Fibroblast of skin of right quadriceps (primary cell): ENCODE data around the gene LDHD.
"Not testable (repeated sequence)": the region's sequence is repeated elsewhere in the genome, so short reads cannot be mapped to it uniquely, and the experiment has no call there.

Experiments
- DNase-seq: peaks from one replicate; pipeline ENCODE4 v3.0.0-alpha.2; 2013

The LDHD gene

DNA sequence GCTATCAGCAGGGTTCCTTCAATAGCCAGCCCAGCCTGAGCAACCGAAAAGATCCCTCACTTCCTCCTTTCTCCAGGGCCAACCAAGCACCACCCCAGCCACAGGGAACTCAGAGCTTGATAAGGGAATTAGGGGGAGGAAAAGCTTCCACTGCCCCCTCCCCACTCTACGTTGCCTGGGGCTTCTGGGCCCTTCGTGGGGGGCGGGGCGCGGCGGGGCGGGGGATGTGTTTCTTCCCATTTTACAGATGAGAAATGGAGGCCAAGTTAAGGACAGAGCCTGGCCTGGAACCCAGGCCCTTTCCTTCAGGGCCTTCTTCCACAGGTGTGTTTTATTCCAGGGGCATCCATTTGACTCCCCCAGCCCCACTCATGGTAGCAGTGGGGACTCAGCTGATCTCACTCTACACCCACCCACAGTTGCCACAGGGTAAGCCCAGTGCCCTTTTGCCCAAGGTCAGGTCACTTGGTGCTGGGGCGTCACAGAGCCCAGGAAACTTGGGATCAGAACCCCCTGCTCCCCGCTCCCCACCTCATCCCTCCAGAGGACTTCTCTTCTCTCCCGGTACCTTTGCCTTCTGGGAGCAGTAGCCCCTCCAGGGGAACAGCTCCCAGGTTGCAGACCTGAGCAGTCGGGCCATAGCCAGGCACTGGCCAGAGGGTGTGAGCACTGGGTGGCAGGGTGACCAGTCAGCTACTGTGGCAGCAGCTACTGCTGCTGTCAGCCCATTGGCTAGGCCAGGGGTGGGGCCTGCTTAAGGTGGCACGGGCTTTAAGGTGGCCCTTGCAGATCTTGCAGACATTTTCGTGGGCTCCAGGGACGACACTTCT lies at the start of gene LDHD:
LDHD (minus strand) TSS at position 700 of the 830 bp plus-strand sequence; CDS start at position 640, 60 bp downstream.
- no peak for DNase-seq

DNA sequence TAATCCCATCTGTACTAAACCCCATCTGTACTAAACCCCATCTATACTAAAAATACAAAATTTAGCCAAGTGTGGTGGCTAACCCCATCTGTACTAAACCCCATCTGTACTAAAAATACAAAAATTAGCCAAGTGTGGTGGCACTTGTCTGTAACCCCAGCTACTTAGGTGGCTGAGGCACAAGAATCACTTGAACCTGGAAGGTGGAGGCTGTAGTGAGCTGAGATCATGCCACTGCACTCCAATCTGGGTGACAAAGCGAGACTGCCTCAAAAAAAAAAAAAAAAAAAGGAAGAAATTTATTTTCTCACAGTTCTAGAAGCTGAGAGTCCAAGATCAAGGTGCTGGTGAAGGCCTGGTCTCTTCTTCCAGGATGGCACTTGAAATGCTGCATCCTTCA lies 43.8 kb upstream of the LDHD start:
- DNase-seq = no peak

DNA sequence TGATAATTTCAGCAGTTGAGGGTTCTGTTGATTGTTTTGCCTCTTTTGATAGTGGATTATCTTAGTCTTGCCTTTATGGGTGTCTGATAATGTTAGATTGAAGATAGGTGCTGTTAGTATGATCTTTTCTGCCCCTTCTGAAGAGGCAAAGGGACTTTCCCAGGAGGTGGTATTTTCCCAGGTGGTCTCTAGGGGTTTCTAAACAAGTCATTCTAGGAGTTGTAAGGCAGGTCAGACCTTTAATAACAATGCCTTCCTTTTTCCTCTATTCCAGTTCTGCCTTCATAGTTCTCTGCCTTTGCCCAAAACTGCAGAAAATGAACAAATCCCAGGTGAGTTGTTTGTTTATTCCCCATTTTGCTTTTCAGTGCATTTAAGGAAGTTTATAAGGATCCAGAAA lies 36.1 kb upstream of the LDHD start:
- no peak for DNase-seq

DNA sequence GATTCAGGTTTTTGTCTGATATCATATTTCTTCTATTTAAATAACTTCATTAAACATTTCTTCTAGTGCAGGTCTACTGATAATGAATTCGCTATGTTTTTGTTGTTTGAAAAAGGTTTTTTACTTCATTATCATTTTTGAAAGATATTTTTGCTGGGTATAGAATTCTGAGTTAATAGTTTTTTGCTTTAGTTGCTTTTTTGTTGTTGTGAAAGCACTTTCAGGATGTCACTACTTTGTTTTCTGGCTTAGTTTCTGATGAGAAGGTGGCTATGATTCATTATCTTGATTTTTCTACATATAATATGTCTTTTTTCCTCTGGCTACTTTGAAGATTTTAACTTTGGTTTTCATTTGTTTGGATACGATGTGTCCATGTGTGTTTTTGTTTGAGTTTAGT lies 35.2 kb upstream of the LDHD start:
- DNase-seq = no peak

DNA sequence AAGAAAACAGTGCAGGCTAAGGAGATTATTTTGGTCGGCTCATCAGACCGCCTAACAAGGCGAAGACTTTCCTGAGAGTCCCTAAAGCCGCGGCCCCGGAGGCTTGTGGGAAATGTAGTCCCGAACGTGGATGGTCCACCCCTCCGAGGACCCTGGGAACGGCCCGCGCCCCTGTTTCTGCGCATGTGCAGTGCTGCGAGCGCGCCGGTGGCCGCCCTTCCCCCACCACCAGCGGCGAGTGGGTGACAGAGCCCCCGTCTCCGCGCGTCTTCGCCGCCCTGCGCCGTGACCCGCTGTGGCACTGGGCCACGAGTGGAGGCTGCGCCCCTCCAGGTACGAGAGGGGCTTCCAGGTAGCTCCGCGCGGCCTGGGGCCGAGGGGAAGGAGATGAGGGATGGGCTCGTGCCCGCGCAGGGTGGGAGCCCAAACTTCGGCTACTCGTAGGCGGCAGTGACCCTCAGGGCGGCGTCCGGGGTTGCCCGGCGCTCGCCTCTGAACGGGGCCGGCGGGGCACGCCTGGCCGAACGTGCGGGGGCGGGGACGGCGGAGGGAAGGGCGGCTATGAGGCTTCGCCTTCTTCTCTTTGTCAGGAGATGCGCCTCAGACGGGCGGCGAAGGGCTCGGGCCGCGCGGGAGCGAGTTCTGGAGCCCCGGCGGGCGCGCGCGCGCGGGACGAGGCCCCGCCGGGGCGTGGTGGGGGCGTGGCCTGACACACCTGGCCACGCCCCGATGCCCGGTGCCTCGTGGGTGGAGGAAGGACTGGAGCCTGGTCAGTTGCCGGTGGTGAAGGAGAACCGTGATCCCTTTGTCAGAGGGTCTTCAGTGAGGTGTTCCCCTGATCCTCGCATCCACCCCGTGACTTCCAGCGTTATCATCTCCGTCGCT lies 32.0 kb upstream of the LDHD start, which contains the start of gene ZFP1:
ZFP1 (plus strand) TSS at position 214 of the 885 bp plus-strand sequence. CDS start 4,428 bp downstream, outside the sequence.
- peak; percentile 92 for DNase-seq

DNA sequence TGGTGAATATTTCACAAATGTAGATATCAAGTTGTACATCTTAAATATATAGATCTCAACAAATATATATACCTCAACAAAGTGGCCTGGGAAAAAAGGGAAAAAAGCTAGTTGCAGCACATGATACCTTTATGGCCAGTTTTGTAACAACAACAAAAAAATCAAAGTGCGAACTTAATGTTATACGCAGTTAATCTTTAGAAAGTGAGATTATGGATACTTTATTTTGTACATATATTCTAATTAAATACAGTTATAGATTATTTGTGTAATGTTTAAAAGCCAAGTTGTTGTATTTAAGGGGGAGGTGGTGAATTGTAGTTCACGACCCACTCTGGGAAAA lies 31.4 kb upstream of the LDHD start:
- no peak for DNase-seq

DNA sequence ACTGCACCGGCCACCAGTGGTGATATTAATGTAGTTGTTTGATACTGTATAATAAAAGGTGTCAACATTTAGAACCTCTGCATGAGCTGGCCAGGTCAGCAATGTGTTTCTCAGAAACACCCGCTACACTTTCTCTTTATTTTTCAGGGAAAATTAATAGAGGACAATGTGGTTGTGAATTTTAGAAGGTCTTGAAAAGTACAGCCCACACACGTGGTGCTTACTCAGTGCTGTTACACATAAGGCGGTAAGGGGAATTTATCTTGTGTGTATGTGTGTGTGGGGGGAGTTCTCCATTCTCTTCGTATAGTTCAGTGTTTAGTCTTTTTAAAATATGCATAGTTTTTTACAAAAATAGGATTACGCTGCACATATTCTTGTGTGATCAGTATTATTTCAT lies 27.4 kb upstream of the LDHD start:
- DNase-seq = no peak

DNA sequence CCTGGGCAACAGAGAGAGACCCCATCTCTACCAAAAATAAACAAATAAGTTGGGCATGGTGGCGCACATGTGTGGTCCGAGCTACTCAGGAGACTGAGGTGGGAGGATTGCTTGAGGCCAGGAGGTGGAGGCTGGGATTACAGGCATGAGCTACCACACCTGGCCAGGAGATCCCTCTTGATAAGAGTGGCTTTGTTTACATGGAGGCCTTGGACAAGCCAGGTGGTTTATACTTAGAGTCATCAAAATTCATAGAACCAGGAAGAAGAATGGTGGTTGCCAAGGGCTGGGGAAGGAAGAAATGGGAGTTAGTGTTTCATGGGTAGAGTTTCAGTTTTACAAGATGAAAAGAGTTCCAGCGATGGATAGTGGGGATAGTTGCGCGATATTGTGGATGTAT lies 22.9 kb upstream of the LDHD start:
- DNase-seq = no peak

DNA sequence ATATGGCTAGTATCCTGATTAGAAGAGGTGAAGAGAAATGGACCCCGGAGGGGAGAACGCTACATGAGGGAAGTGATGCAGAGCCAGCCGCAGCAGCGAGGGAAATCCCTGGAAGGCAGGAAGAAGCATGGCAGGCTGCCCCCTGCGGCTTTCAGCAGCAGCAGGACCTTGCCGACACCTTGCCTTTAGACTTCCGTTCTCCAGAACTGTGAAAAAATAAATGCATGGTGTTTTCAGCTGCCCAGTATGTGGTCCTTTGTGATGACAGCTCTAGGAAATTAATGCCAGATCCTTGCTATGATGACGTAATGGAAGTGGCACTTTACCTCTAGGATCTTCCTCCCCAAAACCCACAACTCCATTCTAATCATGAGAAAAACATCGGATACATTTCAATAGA lies 22.1 kb upstream of the LDHD start:
- DNase-seq = peak; percentile 80

DNA sequence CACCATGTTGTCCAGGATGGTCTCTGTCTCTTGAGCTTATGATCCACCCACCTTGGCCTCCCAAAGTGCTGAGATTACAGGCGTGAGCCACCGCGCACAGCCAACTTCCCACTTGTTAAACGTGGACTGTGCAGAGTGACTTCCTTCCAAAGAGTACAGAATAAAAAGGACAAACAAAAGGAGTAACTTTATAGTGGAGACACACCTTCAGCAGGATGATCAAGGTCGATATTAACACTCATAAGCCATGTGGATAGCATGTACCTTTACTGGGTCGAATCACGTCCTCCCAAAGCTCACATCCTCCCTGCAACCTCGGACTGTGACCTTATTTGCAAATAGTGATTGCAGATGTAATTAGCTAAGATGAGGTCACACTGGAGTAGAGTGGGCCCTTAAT lies 21.7 kb upstream of the LDHD start:
- no peak for DNase-seq

DNA sequence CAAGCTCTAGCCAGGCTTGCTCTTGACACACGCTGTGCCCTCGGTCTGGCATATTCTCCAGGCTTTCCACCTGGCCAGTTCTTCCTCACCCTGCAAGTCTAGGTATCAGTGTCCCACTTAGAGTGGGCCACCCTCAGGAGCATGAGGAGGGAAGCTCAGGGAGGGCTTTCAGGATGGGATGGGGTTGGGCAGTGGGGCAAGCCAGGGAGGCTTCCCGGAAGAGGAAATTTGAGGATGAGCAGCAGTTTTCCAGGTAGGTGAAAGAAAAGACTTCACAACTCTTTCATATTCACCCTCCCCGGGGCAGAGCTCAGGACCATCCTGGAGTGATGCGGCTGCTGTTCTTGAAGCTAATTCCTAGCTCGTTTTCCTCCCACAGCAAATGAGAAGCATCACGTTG lies 14.5 kb upstream of the LDHD start:
- DNase-seq = no peak

DNA sequence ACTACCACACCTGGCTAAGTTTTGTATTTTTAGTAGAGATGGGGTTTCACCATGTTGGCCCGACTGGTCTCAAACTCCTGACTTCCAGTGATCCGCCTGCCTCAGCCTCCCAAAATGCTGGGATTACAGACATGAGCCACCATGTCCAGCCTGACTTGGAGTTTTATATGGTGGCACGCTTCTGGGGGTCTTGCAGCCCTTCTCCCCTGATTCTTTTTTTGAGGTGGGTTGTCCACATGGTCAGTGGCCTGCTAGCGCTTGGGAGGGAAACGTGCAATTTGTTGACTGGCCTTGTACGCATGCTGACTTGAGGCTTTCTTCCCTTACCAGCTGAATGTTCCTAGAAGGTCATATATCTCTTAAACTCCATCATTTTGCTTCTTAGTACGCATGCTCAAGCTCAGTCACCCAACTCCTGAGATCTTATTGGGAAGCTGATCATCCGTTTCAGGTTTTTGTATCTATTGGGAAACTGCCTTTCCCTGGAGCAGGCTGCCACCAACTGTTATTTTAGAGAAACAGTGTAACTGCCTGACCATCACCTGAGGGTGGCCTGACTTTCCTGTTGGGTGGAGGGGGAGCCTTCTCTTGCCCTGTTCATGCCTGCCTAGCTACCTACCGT lies 13.7 kb upstream of the LDHD start:
- DNase-seq = no peak

DNA sequence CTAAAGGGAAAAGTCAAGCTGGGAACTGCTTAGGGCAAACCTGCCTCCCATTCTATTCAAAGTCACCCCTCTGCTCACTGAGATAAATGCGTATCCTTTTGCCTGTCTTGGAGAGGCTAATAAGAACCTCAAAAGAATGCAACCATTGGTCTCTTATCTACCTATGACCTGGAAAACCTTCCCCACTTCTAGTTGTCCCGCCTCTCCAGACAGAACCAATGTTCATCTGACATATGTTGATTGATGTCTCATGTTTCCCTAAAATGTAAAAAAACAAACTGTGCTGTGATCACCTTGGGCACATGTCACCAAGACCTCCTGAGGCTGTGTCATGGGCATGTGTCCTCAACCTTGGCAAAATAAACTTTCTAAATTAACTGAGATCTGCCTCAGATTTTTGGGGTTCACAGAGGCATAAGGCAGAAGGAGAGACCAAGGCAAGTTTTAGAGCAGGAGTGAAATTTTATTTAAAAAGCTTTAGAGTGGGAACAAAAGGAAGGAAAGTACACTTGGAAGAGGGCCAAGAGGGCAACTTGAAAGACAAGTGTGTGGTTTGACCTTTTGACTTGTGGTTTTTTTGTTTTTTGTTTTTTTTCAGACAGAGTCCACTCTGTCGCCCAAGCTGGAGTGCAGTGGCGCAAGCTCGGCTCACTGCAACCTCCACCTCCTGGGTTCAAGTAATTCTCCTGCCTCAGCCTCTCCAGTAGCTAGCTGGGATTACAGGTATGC lies 13.0 kb upstream of the LDHD start:
- DNase-seq = not testable (repeated sequence)

DNA sequence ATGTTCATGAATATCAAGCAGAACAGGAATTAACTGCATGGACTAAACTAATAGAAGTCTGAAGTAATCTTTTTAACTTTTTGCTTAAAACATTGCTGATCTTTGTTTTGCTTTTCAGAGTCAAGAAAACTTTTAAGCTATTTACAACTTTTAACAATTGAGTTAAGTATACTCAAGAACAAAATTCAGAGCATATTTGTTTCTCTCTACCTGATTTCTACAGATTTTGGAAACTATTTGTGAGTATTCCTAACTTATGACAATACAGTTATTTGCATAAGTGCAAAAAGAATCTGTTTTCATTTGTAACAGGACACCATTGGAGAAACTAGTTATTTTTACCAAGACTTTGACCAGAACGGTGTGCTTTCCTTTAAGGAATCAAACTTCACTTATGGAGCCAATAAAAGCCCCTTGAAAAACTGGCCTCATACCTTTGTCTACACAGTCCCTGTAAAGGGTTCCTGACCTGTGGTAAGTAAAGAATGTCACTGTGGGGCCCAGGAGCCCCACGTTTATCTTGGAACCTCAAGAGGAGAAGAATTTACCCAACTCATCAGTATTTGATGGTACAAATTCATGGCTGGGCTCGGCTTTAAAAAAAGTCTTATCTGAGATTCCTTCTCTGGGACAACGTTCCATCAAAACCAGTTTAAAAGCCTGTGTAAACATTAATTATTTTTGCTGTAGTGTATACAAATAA lies 11.3 kb upstream of the LDHD start:
- DNase-seq = no peak

DNA sequence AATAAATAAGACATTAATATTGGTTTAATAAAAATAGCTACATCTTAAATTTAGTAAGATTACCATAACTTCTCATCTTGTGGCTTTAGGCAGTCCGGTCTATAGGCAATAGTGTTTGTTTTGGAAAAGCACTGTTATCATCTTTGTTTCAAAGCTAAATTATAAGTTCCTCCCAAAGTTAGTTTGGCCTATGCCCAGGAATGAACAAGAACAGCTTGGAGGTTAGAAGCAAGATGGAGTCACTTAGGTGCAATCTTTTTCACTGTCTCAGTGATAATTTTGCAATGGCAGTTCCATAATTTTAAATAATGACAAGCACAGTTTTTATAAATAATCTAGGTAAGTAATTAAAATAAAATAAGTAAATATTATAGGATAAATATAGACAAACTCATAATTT lies 6.0 kb upstream of the LDHD start:
- DNase-seq = no peak

DNA sequence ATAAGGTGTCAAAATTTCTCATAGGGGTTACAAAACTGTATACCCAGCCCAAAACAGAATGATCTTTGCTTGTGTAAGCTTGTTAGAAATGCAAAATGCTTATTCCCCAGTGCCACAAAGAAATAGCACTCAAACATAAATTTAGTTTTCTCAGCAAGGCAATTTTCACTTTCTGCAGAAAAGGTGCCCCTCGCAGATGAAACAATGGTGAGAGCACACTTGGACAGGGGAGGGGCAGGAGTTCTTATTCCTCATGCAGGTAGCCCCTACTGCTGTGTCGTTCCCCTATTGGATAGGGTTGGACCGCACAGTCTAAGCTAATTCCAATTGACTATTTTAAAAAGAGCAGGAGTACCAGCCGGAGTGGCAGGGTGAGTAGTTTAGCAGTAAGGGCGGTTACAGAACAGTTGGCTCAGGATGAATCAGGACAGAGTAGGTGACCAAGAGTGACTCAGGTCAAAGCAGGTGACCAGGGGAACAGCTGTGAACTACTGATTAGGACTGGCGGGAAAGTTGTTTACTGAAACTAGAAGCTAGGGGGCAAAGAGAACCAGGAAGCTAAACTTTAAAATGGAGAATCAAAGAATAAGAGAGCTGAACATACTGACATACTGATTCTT lies 5.5 kb upstream of the LDHD start:
- DNase-seq = no peak

DNA sequence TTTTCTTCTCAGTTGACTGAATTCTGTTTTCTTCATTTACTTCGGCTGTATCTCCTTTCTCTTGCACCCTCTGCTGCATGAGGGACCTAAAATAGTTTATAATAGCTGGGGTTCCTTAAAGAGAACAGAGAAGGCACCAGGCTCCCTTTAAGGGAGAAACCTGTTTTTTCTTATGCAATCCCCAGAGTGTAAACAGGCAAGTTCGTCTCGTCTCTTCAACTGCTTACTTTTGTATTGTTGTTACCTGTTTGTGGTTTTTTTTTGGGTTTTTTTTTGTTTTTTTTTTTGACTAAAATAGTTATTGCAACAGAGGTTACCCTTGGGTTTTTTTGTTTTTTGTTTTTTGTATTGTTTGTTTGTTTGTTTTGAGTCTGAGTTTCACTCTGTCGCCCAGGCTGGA lies 3.7 kb upstream of the LDHD start:
- no peak for DNase-seq

DNA sequence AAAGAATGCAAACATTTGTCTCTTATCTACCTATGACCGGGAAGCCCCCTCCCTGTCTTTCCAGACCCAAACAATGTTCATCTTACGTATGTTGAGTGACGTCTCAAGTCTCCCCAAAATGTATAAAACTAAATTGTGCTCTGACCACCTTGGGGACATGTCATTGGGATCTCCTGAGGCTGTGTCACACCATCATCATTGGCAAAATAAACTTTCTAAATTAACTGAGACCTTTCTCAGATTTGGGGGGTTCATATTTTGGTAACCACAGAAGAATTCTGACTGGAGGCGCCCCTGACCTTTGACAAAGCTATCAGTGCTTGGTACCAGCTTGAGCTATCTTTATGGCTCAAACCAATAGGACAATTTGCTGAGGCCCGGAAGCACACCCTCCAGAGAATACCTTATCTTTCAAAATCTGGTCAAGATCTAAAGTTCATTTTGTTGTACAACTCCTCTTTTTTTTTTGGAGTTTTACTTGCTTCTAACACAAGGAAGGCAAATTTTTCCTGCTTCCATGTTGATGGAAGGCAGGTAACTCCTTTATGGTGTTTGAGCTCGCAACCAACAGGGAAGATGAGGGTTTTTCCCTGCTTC lies 2.5 kb upstream of the LDHD start:
- no peak for DNase-seq

DNA sequence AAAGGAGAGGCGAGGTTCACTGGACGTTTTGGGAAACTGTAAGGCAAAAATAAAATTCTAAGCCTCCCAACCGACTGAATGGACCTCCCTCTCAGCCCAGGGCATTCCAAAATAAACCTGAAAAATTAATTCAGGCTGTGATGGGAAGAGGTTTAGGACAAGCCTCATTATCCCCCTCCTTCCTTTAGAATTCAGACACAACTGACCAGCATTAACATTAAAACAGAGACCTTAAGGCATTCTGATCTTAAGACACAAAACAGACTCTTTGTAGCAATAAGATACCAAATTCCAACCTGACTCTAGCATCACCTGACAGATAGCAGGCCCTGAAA lies 298 bp upstream of the LDHD start:
- no peak for DNase-seq

DNA sequence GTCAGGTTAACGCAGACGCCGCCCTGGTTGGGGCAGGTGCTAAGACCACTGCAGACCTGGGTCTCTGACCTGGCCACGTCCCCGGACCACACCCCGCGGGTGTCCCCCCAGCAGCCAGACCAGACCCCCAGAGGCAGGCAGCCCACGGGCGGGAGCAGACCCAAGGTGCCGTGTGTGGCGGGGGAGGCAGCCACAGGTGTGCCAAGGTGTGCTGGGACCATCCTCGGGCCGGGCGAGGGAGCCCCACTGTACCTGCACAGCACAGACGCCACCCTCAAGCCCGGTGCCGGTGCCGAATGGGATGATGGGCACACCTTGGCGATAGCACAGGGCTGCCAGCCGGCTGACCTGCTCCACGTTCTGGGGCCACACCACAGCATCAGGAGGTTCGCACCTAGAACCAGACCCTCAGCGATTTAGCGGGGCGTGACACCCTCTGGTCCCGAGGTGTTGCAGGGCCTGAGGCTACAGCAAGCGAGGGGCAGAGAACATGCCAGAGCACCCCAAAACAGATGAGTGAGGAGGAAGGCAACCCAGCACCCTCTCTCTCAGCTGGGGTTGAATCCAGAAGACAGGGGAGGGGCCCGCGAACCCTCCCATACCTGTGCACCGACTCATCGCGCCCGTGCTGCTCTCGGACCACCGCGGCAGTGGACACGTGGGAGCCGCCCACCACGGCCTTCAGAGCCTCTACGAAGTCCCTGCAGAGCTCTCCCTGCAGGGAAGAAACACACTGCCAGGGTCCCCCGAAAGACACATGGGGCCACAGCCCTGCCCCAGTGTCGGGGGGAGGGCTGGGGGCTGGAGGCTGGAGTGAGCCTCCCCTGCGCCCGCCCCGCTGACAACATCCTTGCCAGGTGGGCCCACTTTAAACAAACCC lies 1.4 kb downstream of the LDHD start:
- no peak for DNase-seq
